Right ventricle myocardium superior (tissue), 1 donor: ENCODE data around the gene EMSY. TPM values are rescaled to one million over a fixed set of nuclear protein-coding genes. Genes with fewer than 3 reads are reported as not detected.

Experiments used
- ATAC-seq: fragments of 200-7000 bp; cut with Tn5 transposase; one replicate; pipeline ENCODE4 v1.9.1; 2020; ENCODE audit warnings: mild to moderate bottlenecking; ENCODE audit not compliant: poor library complexity
- DNase-seq: peaks from one replicate; pipeline ENCODE4 v3.0.0-alpha.2; 2020
- intact Hi-C: fragments of 100-400 bp; cut with DNase I; formaldehyde crosslinking; loops from one replicate; pipeline ENCODE4 v1.11.2; 2022
- total RNA-seq: library from RNA; stranded (reverse); fragmentation: NEBNext Ultra II Directional; extraction: Animal tissue kit (Norgen Biotek cat#: 25700); gene quantifications from one replicate; pipeline ENCODE4 v1.2.1, GENCODE V29; 2021
- donor health status: DM: no; HTN: yes; CAD: no; lungs with severe emphysema.

Gene EMSY
- total RNA-seq, 1 donor from 2014 or later, result 18.3 TPM

- intact Hi-C loops, result no loop called here
- DNase-seq (no peak), ATAC-seq (no peak)
These were observed 155.4 kb downstream of the EMSY start for GRCh38 chr11:76600124-76600655.

- intact Hi-C loops, result no loop called here
- DNase-seq (no peak), ATAC-seq (no peak)
These were observed 156.5 kb downstream of the EMSY start for GRCh38 chr11:76601272-76601671.

GRCh38 chr11:76601724-76602123 lies 156.9 kb downstream of the EMSY start:
- ATAC-seq, result no peak
- no peak for DNase-seq
- intact Hi-C loops, result no loop called here

- ATAC-seq, result peak; percentile 58
- intact Hi-C loops, result no loop called here
These were observed 157.6 kb downstream of the EMSY start for GRCh38 chr11:76602431-76602861.

More at GRCh38 chr11:76602431-76602861, 157.6 kb downstream of the EMSY start:
- peak; percentile 80 for DNase-seq

Other genes with a start within 250 kb of the EMSY start
- gene WNT11, start 238.5 kb upstream of the EMSY start, total RNA-seq, result 20.0 TPM
- gene THAP12, start 63.9 kb upstream of the EMSY start, total RNA-seq, result 18.3 TPM
- 1.5 TPM for gene GVQW3, start 63.7 kb upstream of the EMSY start, total RNA-seq
- gene LRRC32, start 225.7 kb downstream of the EMSY start, total RNA-seq, result 30.3 TPM